ENCODE measurements around the gene HYAL2.

HYAL2 gene

GRCh38 chr3:50320853-50321335, 1.7 kb downstream of the HYAL2 start (continued):
- TF ChIP-seq CTCF (tag by site-specific recombination; IDR thresholded peaks at IDR 0.05) (no peak), REPIN1 (tag by site-specific recombination; IDR thresholded peaks at IDR 0.05; ENCODE audit: low read depth) (no peak), ZNF416 (tag by site-specific recombination; IDR thresholded peaks at IDR 0.05) (no peak), KLF8 (tag by site-specific recombination; IDR thresholded peaks at IDR 0.05) (peak; percentile 75; the same call in 1 of the 2 replicates), FEZF1 (tag by site-specific recombination; IDR thresholded peaks at IDR 0.05) (no peak), GLI4 (tag by site-specific recombination; IDR thresholded peaks at IDR 0.05) (no peak), ZNF266 (tag by site-specific recombination; IDR thresholded peaks at IDR 0.05; ENCODE audit: low read depth) (no peak), GFI1B (tag by site-specific recombination; IDR thresholded peaks at IDR 0.05) (no peak), ZNF645 (tag by site-specific recombination; IDR thresholded peaks at IDR 0.05) (no peak), ZNF140 (tag by site-specific recombination; IDR thresholded peaks at IDR 0.05) (no peak), ZNF311 (tag by site-specific recombination; IDR thresholded peaks at IDR 0.05; ENCODE audit: borderline replicate concordance) (no peak), ZNF391 (tag by site-specific recombination; IDR thresholded peaks at IDR 0.05; ENCODE audit: borderline replicate concordance, low read depth) (no peak), ZNF785 (tag by site-specific recombination; IDR thresholded peaks at IDR 0.05) (no peak), SCRT1 (tag by site-specific recombination; IDR thresholded peaks at IDR 0.05; ENCODE audit: borderline replicate concordance) (no peak), ZNF792 (tag by site-specific recombination; IDR thresholded peaks at IDR 0.05) (no peak), GLI2 (tag by site-specific recombination; IDR thresholded peaks at IDR 0.05; ENCODE audit: borderline replicate concordance, low read depth) (no peak), ZBTB6 (tag by site-specific recombination; IDR thresholded peaks at IDR 0.05) (no peak), ZNF548 (tag by site-specific recombination; IDR thresholded peaks at IDR 0.05) (no peak), ZBTB10 (tag by site-specific recombination; IDR thresholded peaks at IDR 0.05) (no peak), ZEB2 (tag by site-specific recombination; IDR thresholded peaks at IDR 0.05) (no peak), ZBTB17 (tag by site-specific recombination; IDR thresholded peaks at IDR 0.05) (no peak), ZNF114 (tag by site-specific recombination; IDR thresholded peaks at IDR 0.05) (no peak), ZNF596 (tag by site-specific recombination; IDR thresholded peaks at IDR 0.05) (no peak), ZNF837 (tag by site-specific recombination; IDR thresholded peaks at IDR 0.05) (no peak), ZNF341 (tag by site-specific recombination; IDR thresholded peaks at IDR 0.05; ENCODE audit: low read depth) (peak; percentile 76), REST (tag by site-specific recombination; IDR thresholded peaks at IDR 0.05) (no peak), ZNF555 (tag by site-specific recombination; conservative IDR thresholded peaks at IDR 0.05) (no peak), ZNF561 (tag by site-specific recombination; IDR thresholded peaks at IDR 0.05; ENCODE audit: borderline replicate concordance) (no peak), ELK4 (IDR thresholded peaks at IDR 0.05; ENCODE audit: borderline replicate concordance, low read depth, low read length) (no peak), SP2 (tag by site-specific recombination; IDR thresholded peaks at IDR 0.05) (no peak), ZNF23 (tag by site-specific recombination; IDR thresholded peaks at IDR 0.05; ENCODE audit: borderline replicate concordance) (no peak)
